A549 (cell line): ENCODE results near the gene PLCH2. TPM values are rescaled to one million over a fixed set of nuclear protein-coding genes. Genes with fewer than 3 reads are reported as not detected.
A peak's percentile ranks its signal among the peaks of the same experiment; 100 is the strongest.
"Not testable (repeated sequence)": the region's sequence is repeated elsewhere in the genome, so short reads cannot be mapped to it uniquely, and the experiment has no call there.

Experiments
- ATAC-seq, 2 experiments: fragments of 200-7000 bp in 1 of 2; fragments of >200 bp in 1 of 2; cut with Nextera tagmentation in 1 of 2; cut with Tn5 transposase in 1 of 2; 3 replicates each; pipeline versions ENCODE4 v1.8.0 to v1.9.1; 2018 to 2020; ENCODE audit warnings: mild to moderate bottlenecking in 1 of 2, moderate library complexity in 1 of 2
- CTCF ChIA-PET: fragments of 300-600 bp; sonication (Branson Sonifier 250); formaldehyde crosslinking; extraction: SDS; loops from one replicate; lab custom pipeline; 2021; ENCODE audit warnings: antibody characterized with exemption, inconsistent platforms; lab: Yijun Ruan, JAX
- POLR2A ChIA-PET: fragments of 350-600 bp; formaldehyde crosslinking; extraction: SDS; loops from one replicate; lab custom pipeline; 2021; ENCODE audit warnings: antibody characterized with exemption, inconsistent platforms; lab: Yijun Ruan, JAX
- DNase-seq, 2 experiments: peaks; one replicate each; pipeline versions ENCODE4 v3.0.0 to v3.0.0-alpha.2; 2011 to 2016; ENCODE audit warnings: low read depth in 1 of 2, low spot score in 1 of 2
- FAIRE-seq: peaks from 2 replicates; lab custom pipeline; 2011; peaks lifted over from hg19 to GRCh38; lab: Jason Lieb, UNC
- H3K27ac ChIP-seq, 2 experiments: fragments of >200 bp; sonication (Bioruptor Twin); formaldehyde crosslinking; 3 replicates each; pipeline ENCODE4 v1.5.1; 2016 to 2017
- H3K4me1 ChIP-seq: fragments of >200 bp; sonication (Bioruptor Twin); formaldehyde crosslinking; 3 replicates; pipeline ENCODE4 v1.6.1; 2016
- H3K4me2 ChIP-seq: fragments of >200 bp; sonication (Bioruptor Twin); formaldehyde crosslinking; 3 replicates; pipeline ENCODE4 v1.6.1; 2016
- H3K4me3 ChIP-seq: fragments of >200 bp; sonication (Bioruptor Twin); formaldehyde crosslinking; 3 replicates; pipeline ENCODE4 v1.5.1; 2016
- H3K9me3 ChIP-seq: fragments of >200 bp; sonication (Bioruptor Twin); formaldehyde crosslinking; 3 replicates; pipeline ENCODE4 v1.6.1; 2016
- ATOH8 ChIP-seq: fragments of 250-450 bp; sonication (Bioruptor Pico); IDR thresholded peaks from 2 replicates; pipeline ENCODE4 v1.5.0; 2020; ENCODE audit warnings: low read depth, mild to moderate bottlenecking, moderate library complexity
- BHLHE40 ChIP-seq: IDR thresholded peaks from 2 replicates; pipeline ENCODE4 v1.6.1; 2012; ENCODE audit warnings: low read depth, low read length, inconsistent platforms
- CHD4 ChIP-seq: fragments of 200-600 bp; sonication (generic); IDR thresholded peaks from 2 replicates; pipeline ENCODE4 v1.6.1; 2016; ENCODE audit warnings: antibody characterized with exemption, mild to moderate bottlenecking, borderline replicate concordance
- E2F6 ChIP-seq: IDR thresholded peaks from 2 replicates; pipeline ENCODE4 v1.6.1; 2012; ENCODE audit warnings: low read depth, borderline replicate concordance
- EHF ChIP-seq: fragments of 250-450 bp; sonication (Bioruptor Pico); IDR thresholded peaks from 2 replicates; pipeline ENCODE4 v1.5.0; 2020; ENCODE audit warnings: mild to moderate bottlenecking
- EP300 ChIP-seq, 2 experiments: fragments of >200 bp; sonication (Bioruptor Twin); formaldehyde crosslinking; IDR thresholded peaks; 2 replicates in 1 of 2; 3 replicates in 1 of 2; pipeline ENCODE4 v1.6.1; 2016 to 2017
- GATA3 ChIP-seq: IDR thresholded peaks from 2 replicates; pipeline ENCODE4 v1.6.1; 2012; ENCODE audit warnings: borderline replicate concordance
- HOXA7 ChIP-seq: fragments of 250-450 bp; sonication (Bioruptor Pico); IDR thresholded peaks from 2 replicates; pipeline ENCODE4 v1.5.0; 2020; ENCODE audit warnings: mild to moderate bottlenecking, moderate library complexity
- PBX3 ChIP-seq: IDR thresholded peaks from 2 replicates; pipeline ENCODE4 v1.6.1; 2012
- RAD21 ChIP-seq, 2 experiments: fragments of >200 bp in 1 of 2; sonication (Bioruptor Twin) in 1 of 2; formaldehyde crosslinking in 1 of 2; IDR thresholded peaks in 1 of 2; conservative IDR thresholded peaks in 1 of 2; 2 replicates in 1 of 2; 3 replicates in 1 of 2; pipeline ENCODE4 v1.6.1; 2012 to 2018; ENCODE audit warnings: inconsistent platforms in 1 of 2
- REST ChIP-seq: fragments of 200-600 bp; sonication (generic); IDR thresholded peaks from 2 replicates; pipeline ENCODE4 v1.6.1; 2016; ENCODE audit warnings: antibody characterized with exemption, mild to moderate bottlenecking, moderate library complexity
- RNF2 ChIP-seq: fragments of 200-600 bp; sonication (generic); IDR thresholded peaks from 2 replicates; pipeline ENCODE4 v1.6.1; 2016; ENCODE audit warnings: low read depth, mild to moderate bottlenecking, antibody characterized with exemption, moderate library complexity, borderline replicate concordance
- SREBF2 ChIP-seq: fragments of 450-650 bp; IDR thresholded peaks from 2 replicates; pipeline ENCODE4 v1.6.1; 2014; ENCODE audit warnings: mild to moderate bottlenecking, moderate library complexity
- TFCP2L1 ChIP-seq: fragments of 250-450 bp; sonication (Bioruptor Pico); IDR thresholded peaks from 2 replicates; pipeline ENCODE4 v1.5.0; 2021; ENCODE audit warnings: mild to moderate bottlenecking
- TP53 ChIP-seq: fragments of 250-450 bp; sonication (Bioruptor Pico); IDR thresholded peaks from 2 replicates; pipeline ENCODE4 v1.5.0; 2021; ENCODE audit warnings: mild to moderate bottlenecking, moderate library complexity
- USF2 ChIP-seq: fragments of 450-650 bp; IDR thresholded peaks from 2 replicates; pipeline ENCODE4 v1.6.1; 2014; ENCODE audit warnings: antibody characterized with exemption
- ZFP36 ChIP-seq: fragments of 450-650 bp; IDR thresholded peaks from 2 replicates; pipeline ENCODE4 v1.6.1; 2014; ENCODE audit warnings: borderline replicate concordance; ENCODE audit not compliant: partially characterized antibody
- ZSCAN20 ChIP-seq: fragments of 250-450 bp; sonication (Bioruptor Pico); IDR thresholded peaks from 2 replicates; pipeline ENCODE4 v1.8.0; 2022; ENCODE audit warnings: mild to moderate bottlenecking, moderate library complexity
- WGBS: methylation state at CpG from one replicate; pipeline ENCODE4 v1.1.6; 2017; ENCODE audit errors: missing lambda C conversion rate; 5-methylcytosine and 5-hydroxymethylcytosine counted together
- polyA plus RNA-seq, 4 experiments: library from polyadenylated mRNA; depleted of rRNA in 3 of 4; stranded (reverse); fragments of >200 nt; fragmentation: RNase III in 1 of 4; extraction: RNeasy Plus Mini Kit Qiagen cat#74134 plus additional on column Dnase treatment in 1 of 4; gene quantifications; 2 replicates in 3 of 4; 3 replicates in 1 of 4; pipeline ENCODE4 v1.2.3, GENCODE V29; 2011 to 2017

Gene PLCH2
- polyA plus RNA-seq, 2 of the 4 experiments (the other 2 are of a cell fraction): 0.10 to 0.18 TPM

GRCh38 chr1:2457444-2457843 is 18.6 kb upstream of the PLCH2 start:
- FAIRE-seq: no peak
- POLR2A ChIA-PET: no interaction called here
- no peak overlapping the region for H3K4me3 ChIP-seq
- H3K9me3 ChIP-seq: no peaks in the 10 kb centered on the region
- no peak for DNase-seq
- WGBS: 86% methylated on average over 8 of the region's 17 CpGs
- H3K4me2 ChIP-seq: no peak overlapping the region
- no peak overlapping the region; a peak in 1 of 6 replicates for H3K27ac ChIP-seq
- CTCF ChIA-PET: interaction anchor here (0.9 to 1.5 kb wide), 2 partner anchors 10 to 32 kb away, joined by 3 to 7 read pairs; no protein-coding TSS in a partner anchor
- ATAC-seq: no peak
- TF ChIP-seq CHD4 (no peak), EP300 (IDR thresholded peaks at IDR 0.05) (no peak), HOXA7 (CRISPR knock-in tag) (no peak), ZFP36 (peak; percentile 66), E2F6 (no peak), ATOH8 (CRISPR knock-in tag) (no peak), GATA3 (no peak), BHLHE40 (no peak)
- TF ChIP-seq, all 56 proteins: peak for 1
- peaks cover 19% of the 10 kb centered on the region for H3K4me1 ChIP-seq

- no peak overlapping the region for H3K27ac ChIP-seq
- H3K9me3 ChIP-seq: no peaks in the 10 kb centered on the region
- POLR2A ChIA-PET: no interaction called here
- H3K4me1 ChIP-seq: peaks cover 7% of the 10 kb centered on the region
- CTCF ChIA-PET: no interaction called here
- WGBS: 78% methylated on average over 12 of the region's 18 CpGs
- no peak for TF ChIP-seq TP53 (CRISPR knock-in tag)
- DNase-seq (no peak), ATAC-seq (no peak), FAIRE-seq (no peak)
- H3K4me2 ChIP-seq: no peak overlapping the region
- H3K4me3 ChIP-seq: no peak overlapping the region
Measured at GRCh38 chr1:2458687-2459086, 17.4 kb upstream of the PLCH2 start.

GRCh38 chr1:2459102-2459753 is 16.9 kb upstream of the PLCH2 start:
- CTCF ChIA-PET: interaction anchor here (1.7 kb wide), 1 partner anchor 38 kb away, joined by 4 read pairs; no protein-coding TSS in a partner anchor
- ATAC-seq, H3K9me3 ChIP-seq, H3K27ac ChIP-seq, DNase-seq, H3K4me1 ChIP-seq, POLR2A ChIA-PET, FAIRE-seq, H3K4me3 ChIP-seq, H3K4me2 ChIP-seq: not testable (repeated sequence)
- 72% methylated on average over 12 of the region's 16 CpGs for WGBS

GRCh38 chr1:2459757-2460156 is 16.3 kb upstream of the PLCH2 start:
- ATAC-seq: peak in 1 of 2 experiments; percentile 74; a peak in 3 of 6 replicates
- CTCF ChIA-PET: interaction anchor here (0.6 to 1.9 kb wide), 6 partner anchors 8 to 88 kb away, joined by 3 to 16 read pairs (median 3); no protein-coding TSS in a partner anchor
- H3K4me1 ChIP-seq: no peaks in the 10 kb centered on the region

More at GRCh38 chr1:2459757-2460156, 16.3 kb upstream of the PLCH2 start:
- TF ChIP-seq SREBF2 (no peak), USF2 (no peak), REST (peak; percentile 41; the same call in 1 of the 2 replicates), RAD21 (conservative IDR thresholded peaks at IDR 0.05 in 1 of 2, IDR thresholded peaks at IDR 0.05 in 1 of 2) (peak in 1 of 2 experiments; percentile 21; a peak in 2 of 5 replicates), PBX3 (no peak), EHF (CRISPR knock-in tag) (no peak), RNF2 (no peak), CHD4 (no peak), TFCP2L1 (CRISPR knock-in tag) (no peak), ZSCAN20 (CRISPR knock-in tag) (no peak)
- TF ChIP-seq, all 56 proteins: peak for 2
- Histone ChIP-seq H3K9me3 (no peaks in the 10 kb centered on the region), H3K4me3 (no peak overlapping the region), H3K4me2 (no peak overlapping the region), H3K27ac (no peak overlapping the region)
- DNase-seq (peak in 1 of 2 experiments; percentile 30), FAIRE-seq (no peak)
- WGBS: 56% methylated on average over 16 of the region's 23 CpGs
- POLR2A ChIA-PET: no interaction called here
